ENCODE data around the gene NKX2-8. TPM values are rescaled to one million over a fixed set of nuclear protein-coding genes. Genes with fewer than 3 reads are reported as not detected.
A peak's percentile ranks its signal among the peaks of the same experiment; 100 is the strongest.

NKX2-8 gene
- total and polyA plus RNA-seq, 2 of the 13 experiments (the other 11 are each of a cell fraction or from before 2014, with no cell fraction given), result not detected

GRCh38 chr14:36604757-36605505 is 22.5 kb upstream of the NKX2-8 start (continued):
- TF ChIP-seq RXRB (CRISPR knock-in tag; IDR thresholded peaks at IDR 0.05; ENCODE audit: borderline replicate concordance), result peak; percentile 48
- peak; percentile 63; the same call in 1 of the 2 replicates for TF ChIP-seq ETS1 (CRISPR knock-in tag; IDR thresholded peaks at IDR 0.05)
- no peak for TF ChIP-seq ZNF607 (CRISPR knock-in tag; IDR thresholded peaks at IDR 0.05; ENCODE audit: borderline replicate concordance)
- peak; percentile 93 for TF ChIP-seq ONECUT2 (CRISPR knock-in tag; IDR thresholded peaks at IDR 0.05)
- peak; percentile 35; the same call in 1 of the 2 replicates for TF ChIP-seq ZNF549 (CRISPR knock-in tag; IDR thresholded peaks at IDR 0.05)
- no peak for TF ChIP-seq TFDP1 (CRISPR knock-in tag; IDR thresholded peaks at IDR 0.05; ENCODE audit: borderline replicate concordance)
- TF ChIP-seq ZNF343 (CRISPR knock-in tag; IDR thresholded peaks at IDR 0.05), result no peak
- TF ChIP-seq ZNF580 (CRISPR knock-in tag; IDR thresholded peaks at IDR 0.05; ENCODE audit: borderline replicate concordance, low read depth), result peak; percentile 80; the same call in 1 of the 2 replicates
- TF ChIP-seq HHEX (CRISPR knock-in tag; IDR thresholded peaks at IDR 0.05), result peak; percentile 12; the same call in 1 of the 2 replicates
- 0 out of 2 replicates have a peak, but pooled peaks have one; percentile 50 for TF ChIP-seq REPIN1 (CRISPR knock-in tag; IDR thresholded peaks at IDR 0.05; ENCODE audit: borderline replicate concordance, low read depth)
- no peak for TF ChIP-seq ZNF564 (CRISPR knock-in tag; IDR thresholded peaks at IDR 0.05)
- 0 out of 2 replicates have a peak, but pooled peaks have one; percentile 41 for TF ChIP-seq ZFP36L1 (CRISPR knock-in tag; IDR thresholded peaks at IDR 0.05)
- TF ChIP-seq E2F2 (CRISPR knock-in tag; IDR thresholded peaks at IDR 0.05; ENCODE audit: borderline replicate concordance), result peak; percentile 27; the same call in 1 of the 2 replicates
- peak; percentile 55; the same call in 1 of the 2 replicates for TF ChIP-seq KAT2B (IDR thresholded peaks at IDR 0.05; ENCODE audit: borderline replicate concordance, low read depth, low read length)
- TF ChIP-seq ASH2L (IDR thresholded peaks at IDR 0.05; ENCODE audit: insufficient read length, low read depth, low read length), result peak; percentile 37
- TF ChIP-seq ERF (CRISPR knock-in tag; IDR thresholded peaks at IDR 0.05), result peak; percentile 83; the same call in 1 of the 2 replicates
- TF ChIP-seq NFATC3 (CRISPR knock-in tag; IDR thresholded peaks at IDR 0.05), result 0 out of 2 replicates have a peak, but pooled peaks have one; percentile 30
- peak; percentile 40; the same call in 1 of the 2 replicates for TF ChIP-seq ZNF574 (CRISPR knock-in tag; IDR thresholded peaks at IDR 0.05)
- peak; percentile 78; the same call in 1 of the 2 replicates for TF ChIP-seq HOXA5 (CRISPR knock-in tag; IDR thresholded peaks at IDR 0.05)
- TF ChIP-seq RFXANK (CRISPR knock-in tag; IDR thresholded peaks at IDR 0.05), result 0 out of 2 replicates have a peak, but pooled peaks have one; percentile 40
- TF ChIP-seq ZNF264 (CRISPR knock-in tag; IDR thresholded peaks at IDR 0.05), result peak; percentile 73
